Vagina (tissue), 2 donors: ENCODE results near the gene RBM33.

Experiments used
- CTCF ChIP-seq, 3 experiments: fragments of 450-650 bp in 2 of 3; fragments of 200-600 bp in 1 of 3; sonication (generic) in 1 of 3; IDR thresholded peaks; one replicate each; pipeline ENCODE4 v1.5.1; 2017 to 2019; ENCODE audit warnings: antibody characterized with exemption in 3 of 3, mild to moderate bottlenecking in 2 of 3, moderate library complexity in 2 of 3
- POLR2A ChIP-seq, 2 donors: fragments of 450-650 bp; IDR thresholded peaks; one replicate each; pipeline ENCODE4 v1.6.1; 2017; ENCODE audit warnings: antibody characterized with exemption in 2 of 2, mild to moderate bottlenecking in 2 of 2, moderate library complexity in 2 of 2

- TF ChIP-seq CTCF (IDR thresholded peaks at IDR 0.05): no peak
- no peak for TF ChIP-seq POLR2A (IDR thresholded peaks at IDR 0.05)
These were observed 33.2 kb downstream of the RBM33 start for GRCh38 chr7:155677688-155678087.
